HS-27A (cell line): ENCODE measurements around the gene OVCH1.
"Not testable (repeated sequence)": the region's sequence is repeated elsewhere in the genome, so short reads cannot be mapped to it uniquely, and the experiment has no call there.

ENCODE experiments used
- DNase-seq: peaks from one replicate; pipeline ENCODE4 v3.0.0-alpha.2; 2012; ENCODE audit warnings: low read depth, missing footprints

The OVCH1 gene

GRCh38 chr12:29402437-29402836 lies 95.0 kb downstream of the OVCH1 start:
- DNase-seq = no peak

GRCh38 chr12:29398495-29398894 lies 99.0 kb downstream of the OVCH1 start:
- no peak for DNase-seq

GRCh38 chr12:29396774-29397173 lies 100.7 kb downstream of the OVCH1 start:
- DNase-seq = no peak

GRCh38 chr12:29395356-29395755 lies 102.1 kb downstream of the OVCH1 start:
- no peak for DNase-seq

- DNase-seq = not testable (repeated sequence)
Observed at GRCh38 chr12:29390419-29390818, 107.1 kb downstream of the OVCH1 start.

GRCh38 chr12:29389295-29389919 lies 108.1 kb downstream of the OVCH1 start:
- DNase-seq = no peak

DNA sequence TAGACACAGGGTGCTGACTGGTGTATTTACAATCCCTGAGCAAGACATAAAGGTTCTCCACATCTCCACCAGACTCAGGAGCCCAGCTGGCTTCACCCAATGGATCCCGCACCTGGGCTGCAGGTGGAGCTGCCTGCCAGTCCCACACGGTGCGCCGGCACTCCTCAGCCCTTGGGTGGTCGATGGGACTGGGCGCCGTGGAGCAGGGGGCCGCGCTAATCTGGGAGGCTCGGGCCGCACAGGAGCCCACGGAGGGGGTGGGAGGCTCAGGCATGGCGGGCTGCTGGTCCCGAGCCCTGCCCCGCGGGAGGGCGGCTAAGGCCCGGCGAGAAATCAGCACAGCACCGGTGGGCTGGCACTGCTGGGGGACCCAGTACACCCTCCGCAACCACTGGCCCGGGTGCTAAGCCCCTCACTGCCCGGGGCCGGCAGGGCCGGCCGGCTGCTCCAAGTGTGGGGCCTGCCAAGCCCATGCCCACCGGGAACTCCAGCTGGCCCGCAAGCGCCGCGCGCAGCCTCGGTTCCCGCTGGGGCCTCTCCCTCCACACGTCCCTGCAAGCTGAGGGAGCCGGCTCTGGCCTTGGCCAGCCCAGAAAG lies 111.3 kb downstream of the OVCH1 start:
- DNase-seq = not testable (repeated sequence)

DNA sequence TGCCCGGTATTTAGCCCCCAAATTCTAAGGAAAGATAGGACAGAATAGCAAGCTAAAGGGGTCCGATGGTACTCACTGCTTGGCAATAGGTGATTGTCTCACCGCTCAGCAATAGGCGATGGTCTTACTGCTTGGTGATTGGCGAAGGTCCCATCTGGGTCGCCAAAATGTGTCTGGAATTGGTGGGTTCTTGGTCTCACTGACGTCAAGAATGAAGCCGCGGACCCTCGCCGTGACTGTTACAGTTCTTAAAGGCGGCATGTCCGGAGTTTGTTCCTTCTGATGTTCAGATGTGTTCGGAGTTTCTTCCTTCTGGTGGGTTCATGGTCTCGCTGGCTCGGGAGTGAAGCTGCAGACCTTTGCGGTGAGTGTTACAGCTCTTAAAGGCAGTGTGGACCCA lies 112.3 kb downstream of the OVCH1 start:
- not testable (repeated sequence) for DNase-seq

DNA sequence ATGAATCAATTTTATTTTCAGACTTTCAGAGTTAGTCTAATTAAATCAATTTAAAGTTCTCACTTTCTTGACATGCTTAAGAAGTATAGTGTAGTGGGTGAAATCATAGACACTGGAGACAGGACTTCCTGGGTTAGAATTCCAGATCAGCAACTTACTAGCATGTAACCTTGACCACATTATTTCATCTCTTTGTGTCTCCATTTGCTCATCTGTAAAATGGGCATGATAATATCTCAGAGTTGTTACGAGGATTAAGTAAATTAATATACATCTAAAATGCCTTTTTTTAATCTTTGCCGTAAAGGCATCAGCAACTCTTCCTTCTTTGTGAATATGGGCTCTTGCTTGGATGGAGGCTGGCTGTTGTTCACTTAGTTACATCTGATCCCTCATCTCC lies 115.2 kb downstream of the OVCH1 start:
- DNase-seq = no peak

- DNase-seq = peak; percentile 100
Observed at GRCh38 chr12:29380536-29381523, 116.7 kb downstream of the OVCH1 start, which contains the start of gene ERGIC2. ERGIC2 (minus strand) TSS chr12:29381172; CDS start chr12:29371633, 9,539 bp downstream.
